SK-N-MC (cell line): Measurements from ENCODE around the gene TYW1.
"Not testable (repeated sequence)": the region's sequence is repeated elsewhere in the genome, so short reads cannot be mapped to it uniquely, and the experiment has no call there.

Source experiments
- DNase-seq: peaks from one replicate; pipeline ENCODE4 v3.0.0-alpha.2; 2011; ENCODE audit warnings: low read depth, low spot score
- H3K27ac ChIP-seq: fragments of 200-600 bp; sonication (generic); 2 replicates; pipeline ENCODE4 v1.5.1; 2016; ENCODE audit warnings: mixed run types
- H3K36me3 ChIP-seq: fragments of 200-600 bp; sonication (generic); 2 replicates; pipeline ENCODE4 v1.6.1; 2017; ENCODE audit warnings: antibody characterized with exemption, low read length, mixed read lengths; ENCODE audit not compliant: insufficient read depth
- H3K4me3 ChIP-seq: fragments of 200-600 bp; sonication (generic); 2 replicates; pipeline ENCODE4 v1.5.1; 2016
- H3K9ac ChIP-seq: fragments of 200-600 bp; sonication (generic); 2 replicates; pipeline ENCODE4 v1.8.0; 2017; ENCODE audit warnings: mixed run types, mixed read lengths; ENCODE audit not compliant: insufficient read length
- H3K9me3 ChIP-seq: fragments of 200-600 bp; sonication (generic); 2 replicates; pipeline ENCODE4 v1.6.1; 2017; ENCODE audit warnings: low read depth, mild to moderate bottlenecking, antibody characterized with exemption, low read length, moderate library complexity, mixed read lengths
- EZH2 ChIP-seq: fragments of 200-600 bp; sonication (generic); IDR thresholded peaks from one replicate; pipeline ENCODE4 v1.6.1; 2017; ENCODE audit warnings: antibody characterized with exemption
- FOXP2 ChIP-seq: optimal IDR thresholded peaks from 2 replicates; pipeline ENCODE3; 2011; ENCODE audit warnings: mild to moderate bottlenecking, moderate library complexity; ENCODE audit not compliant: insufficient read depth; ENCODE audit errors: extremely low read length, control extremely low read depth
- POLR2AphosphoS5 ChIP-seq: IDR thresholded peaks from 2 replicates; pipeline ENCODE4 v1.6.1; 2012; ENCODE audit warnings: mild to moderate bottlenecking, low read depth, low read length, borderline replicate concordance

Gene TYW1

GRCh38 chr7:67018940-67019339 lies 22.3 kb downstream of the TYW1 start:
- no peaks in the 10 kb centered on the region for H3K9me3 ChIP-seq
- no peak overlapping the region for H3K4me3 ChIP-seq
- no peak for DNase-seq
- H3K36me3 ChIP-seq = peaks cover 19% of the 10 kb centered on the region
- TF ChIP-seq FOXP2 (no peak), POLR2AphosphoS5 (no peak), EZH2 (no peak)
- no peak overlapping the region for H3K9ac ChIP-seq
- H3K27ac ChIP-seq = no peak overlapping the region

DNA sequence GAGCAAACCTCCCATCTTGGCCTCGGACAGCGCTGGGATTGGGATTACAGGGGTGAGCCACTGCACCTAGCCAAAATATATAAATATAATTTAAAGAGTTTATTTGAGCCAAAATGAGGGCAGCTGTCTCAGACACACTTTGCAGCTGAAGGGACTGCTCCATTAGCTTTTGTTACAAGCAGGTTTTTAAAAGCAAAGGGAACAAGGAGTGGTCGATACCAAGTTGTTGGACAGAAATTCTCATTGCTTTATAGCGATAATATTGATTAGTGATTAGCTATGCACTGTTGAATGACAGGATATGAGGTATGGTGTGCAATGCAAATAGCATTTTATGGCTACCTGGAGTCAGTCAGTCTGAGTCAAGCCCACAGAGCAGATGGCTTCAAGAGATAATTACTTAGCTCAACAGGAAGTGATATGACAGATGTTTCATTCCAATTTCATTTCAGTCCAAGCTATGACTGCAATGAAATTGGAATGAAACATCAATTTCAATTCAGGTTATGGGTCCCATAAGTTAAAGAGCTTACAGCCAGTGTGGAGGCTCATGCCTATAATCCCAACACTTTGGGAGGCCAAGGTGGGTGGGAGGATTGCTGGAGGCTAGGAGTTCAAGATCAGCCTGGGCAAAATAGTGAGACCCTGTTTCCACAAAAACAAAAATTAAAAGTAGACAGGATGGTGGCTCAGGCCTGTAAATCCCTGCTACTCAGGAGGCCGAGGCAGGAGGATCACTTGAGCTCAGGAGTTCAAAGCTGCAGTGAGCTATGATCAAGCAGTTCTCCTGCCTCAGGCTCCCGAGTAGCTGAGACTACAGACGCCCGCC lies 23.1 kb downstream of the TYW1 start:
- TF ChIP-seq POLR2AphosphoS5 = no peak
- no peak for TF ChIP-seq FOXP2
- TF ChIP-seq EZH2 = no peak
- DNase-seq = no peak
- Histone ChIP-seq H3K36me3 (peaks cover 19% of the 10 kb centered on the region), H3K9ac (no peak overlapping the region), H3K27ac (no peak overlapping the region), H3K9me3 (no peaks in the 10 kb centered on the region), H3K4me3 (no peak overlapping the region)

DNA sequence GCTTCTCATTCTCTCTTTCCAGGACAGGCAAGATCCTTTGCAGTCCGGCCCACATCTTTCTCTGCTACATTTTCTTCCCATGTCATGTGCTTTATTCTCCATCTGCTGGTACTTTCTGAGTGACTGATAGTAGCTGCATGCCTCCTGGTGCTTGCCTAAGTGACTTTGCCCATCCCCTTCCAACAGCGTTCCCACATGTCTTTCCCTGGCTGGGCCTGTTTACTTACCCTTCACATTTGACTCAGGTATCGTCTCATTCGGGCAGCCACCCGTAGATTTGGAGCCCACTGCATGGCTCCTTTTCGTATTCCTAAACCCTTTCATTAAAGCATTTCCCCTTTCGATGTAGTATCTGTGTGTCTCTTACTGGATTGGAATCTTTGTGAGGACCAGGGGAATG lies 24.6 kb downstream of the TYW1 start:
- no peak overlapping the region for H3K9ac ChIP-seq
- TF ChIP-seq POLR2AphosphoS5 (no peak), FOXP2 (no peak), EZH2 (no peak)
- no peak overlapping the region for H3K27ac ChIP-seq
- H3K36me3 ChIP-seq = peaks cover 19% of the 10 kb centered on the region
- no peak for DNase-seq
- no peaks in the 10 kb centered on the region for H3K9me3 ChIP-seq
- no peak overlapping the region for H3K4me3 ChIP-seq

DNA sequence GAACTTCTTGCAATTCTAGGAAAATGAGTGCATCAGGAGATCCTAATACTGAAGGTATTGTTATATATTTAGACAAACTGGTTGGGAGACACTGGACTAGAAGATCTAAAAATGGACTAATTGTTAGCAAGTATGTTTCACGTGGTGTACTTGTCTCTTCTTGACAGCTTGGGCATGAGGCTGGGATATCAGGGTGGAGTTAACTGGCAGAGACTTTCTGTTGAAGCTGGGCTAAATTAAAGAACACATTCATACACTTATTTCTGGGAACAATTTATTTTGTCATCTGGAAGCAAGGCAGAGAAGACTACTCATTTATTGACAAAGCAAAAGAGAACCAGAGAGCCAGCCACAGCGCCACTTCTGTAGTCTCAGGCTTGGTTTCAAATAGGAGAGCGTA lies 25.9 kb downstream of the TYW1 start:
- Histone ChIP-seq H3K9ac (no peak overlapping the region), H3K36me3 (peaks cover 19% of the 10 kb centered on the region), H3K27ac (no peak overlapping the region), H3K9me3 (no peaks in the 10 kb centered on the region), H3K4me3 (no peak overlapping the region)
- DNase-seq = no peak
- TF ChIP-seq FOXP2 (no peak), EZH2 (no peak), POLR2AphosphoS5 (no peak)

- not testable (repeated sequence) for H3K27ac ChIP-seq, H3K9me3 ChIP-seq, H3K4me3 ChIP-seq, DNase-seq, H3K9ac ChIP-seq
- H3K36me3 ChIP-seq = peaks cover 13% of the 10 kb centered on the region; the same call in 1 of the 2 replicates
Observed at GRCh38 chr7:67025459-67025858, 28.8 kb downstream of the TYW1 start.

GRCh38 chr7:67031685-67032084 lies 35.1 kb downstream of the TYW1 start:
- not testable (repeated sequence) for H3K36me3 ChIP-seq, H3K4me3 ChIP-seq, H3K9ac ChIP-seq, H3K9me3 ChIP-seq, DNase-seq, H3K27ac ChIP-seq

DNA sequence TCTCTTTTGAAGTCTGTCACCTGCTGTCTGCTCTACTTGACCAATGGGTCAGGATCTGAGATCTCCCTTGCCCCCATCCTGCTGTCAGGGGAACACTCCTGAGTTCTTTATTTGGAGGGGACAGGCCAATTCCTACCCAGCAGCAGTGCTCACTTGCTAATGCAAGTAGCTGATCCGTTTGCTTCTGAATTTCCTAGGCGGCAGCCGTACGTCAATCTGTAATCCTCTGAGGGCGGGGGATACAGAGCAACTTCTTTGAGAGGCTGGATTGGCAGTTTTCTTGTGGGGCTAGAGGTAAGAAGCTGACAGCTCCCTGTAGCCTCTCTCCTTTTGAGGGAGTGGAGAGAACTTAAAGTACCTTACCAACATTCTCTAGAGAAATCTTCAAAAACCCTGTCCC lies 36.6 kb downstream of the TYW1 start:
- TF ChIP-seq FOXP2 = no peak
- no peak for TF ChIP-seq POLR2AphosphoS5
- TF ChIP-seq EZH2 = no peak
- H3K9me3 ChIP-seq = no peaks in the 10 kb centered on the region
- peaks cover 7% of the 10 kb centered on the region; the same call in 1 of the 2 replicates for H3K36me3 ChIP-seq
- no peak for DNase-seq
- no peak overlapping the region for H3K4me3 ChIP-seq
- no peak overlapping the region for H3K9ac ChIP-seq
- H3K27ac ChIP-seq = no peak overlapping the region

DNA sequence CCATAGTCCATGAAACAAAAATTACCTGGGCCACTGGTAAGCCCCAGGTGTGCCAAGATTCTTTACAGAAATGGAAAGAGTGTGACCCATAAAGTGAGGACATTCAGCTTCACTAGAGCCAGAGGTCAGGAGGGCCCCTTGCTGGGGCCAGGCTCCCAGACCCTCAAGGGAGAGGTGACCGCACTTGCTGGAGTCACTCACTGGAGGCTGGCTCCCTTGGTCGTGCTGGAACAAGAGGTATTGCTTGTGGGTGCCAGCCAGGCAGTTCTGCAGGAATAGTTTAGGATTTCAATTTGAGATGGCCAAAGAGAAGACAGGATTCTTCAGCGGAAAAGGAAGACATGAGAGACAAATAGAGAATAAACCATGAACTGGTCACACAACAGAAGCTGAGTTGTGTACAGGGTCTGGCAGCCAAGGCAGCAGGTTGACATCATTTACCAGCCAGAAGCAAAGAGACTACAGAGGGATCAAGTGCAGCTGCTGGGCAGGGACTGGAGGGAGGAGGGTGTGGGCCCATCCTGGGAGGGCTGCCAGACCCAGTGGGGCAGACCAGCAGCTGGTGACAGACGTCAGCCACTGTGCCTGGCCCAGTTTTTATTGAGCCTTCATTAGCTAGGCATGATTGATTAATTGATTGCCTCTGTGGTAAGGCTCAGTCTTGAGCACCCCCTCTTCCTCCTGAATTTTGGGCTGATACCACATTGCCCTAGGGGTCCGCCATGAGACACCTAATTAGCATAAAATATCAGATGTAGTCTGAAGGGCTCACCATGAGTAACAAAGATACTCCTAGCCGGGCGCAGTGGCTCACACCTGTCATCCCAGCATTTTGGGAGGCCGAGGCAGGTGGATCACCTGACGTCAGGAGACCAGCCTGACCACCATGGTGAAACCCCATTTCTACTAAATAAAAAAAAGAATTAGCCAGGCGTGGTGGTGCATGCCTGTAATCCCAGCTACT lies 40.1 kb downstream of the TYW1 start:
- H3K9ac ChIP-seq, H3K9me3 ChIP-seq, H3K36me3 ChIP-seq, H3K27ac ChIP-seq, DNase-seq, H3K4me3 ChIP-seq: not testable (repeated sequence)

DNA sequence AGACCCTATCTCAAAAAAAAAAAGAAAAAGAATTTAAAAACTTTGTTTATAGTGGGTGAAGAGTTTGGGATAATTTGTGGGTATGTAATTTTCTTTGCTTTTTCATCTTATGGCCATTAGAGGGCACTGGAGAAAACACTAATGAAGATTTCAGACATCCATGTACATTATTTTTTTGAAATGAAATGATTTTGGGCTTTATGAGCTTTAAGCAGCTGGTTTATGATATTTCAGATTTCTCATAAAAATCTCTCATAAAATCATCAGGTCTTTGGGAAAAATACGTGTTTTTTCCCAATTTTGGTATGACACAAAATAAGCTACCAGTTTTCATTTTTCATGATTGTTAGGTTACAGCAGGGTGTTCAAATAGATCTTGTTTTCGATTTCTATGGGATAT lies 44.2 kb downstream of the TYW1 start:
- not testable (repeated sequence) for H3K36me3 ChIP-seq, H3K4me3 ChIP-seq, H3K27ac ChIP-seq, H3K9ac ChIP-seq, H3K9me3 ChIP-seq, DNase-seq

DNA sequence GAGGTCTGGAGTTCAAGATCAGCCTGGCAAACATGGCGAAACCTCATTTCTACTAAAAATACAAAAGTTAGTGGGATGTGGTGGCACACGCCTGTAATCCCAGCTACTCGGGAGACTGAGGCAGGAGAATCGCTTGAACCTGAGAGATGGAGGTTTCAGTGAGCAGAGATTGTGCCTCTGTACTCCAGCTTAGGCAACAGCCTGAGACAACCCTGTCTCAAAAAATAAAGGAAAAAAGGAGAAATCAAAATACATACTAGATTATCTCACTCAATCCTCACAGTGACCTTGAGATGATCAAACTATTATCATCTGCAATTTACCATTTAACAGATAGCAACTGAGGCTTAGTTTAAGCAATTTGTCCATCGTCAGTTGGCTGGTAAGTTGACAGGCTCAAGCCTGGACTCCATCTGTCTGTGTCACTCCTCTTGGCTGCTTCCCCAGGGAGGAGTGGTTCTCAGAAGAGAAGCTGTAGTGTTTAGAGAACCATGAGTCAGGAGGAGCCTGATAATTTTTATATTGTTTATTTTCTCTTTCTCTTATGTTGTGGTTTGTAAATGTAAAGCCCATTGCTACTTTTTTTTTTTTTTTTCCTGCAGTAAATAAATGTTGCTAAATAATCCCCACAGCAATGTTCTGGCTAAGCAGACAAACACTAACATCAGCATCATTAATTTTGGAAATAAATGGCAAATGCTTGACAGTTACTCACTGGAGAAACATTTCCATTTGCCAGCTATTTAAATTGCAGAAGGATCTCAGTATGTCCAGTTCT lies 46.3 kb downstream of the TYW1 start:
- H3K27ac ChIP-seq, H3K4me3 ChIP-seq, H3K9ac ChIP-seq, DNase-seq, H3K9me3 ChIP-seq, H3K36me3 ChIP-seq: not testable (repeated sequence)

DNA sequence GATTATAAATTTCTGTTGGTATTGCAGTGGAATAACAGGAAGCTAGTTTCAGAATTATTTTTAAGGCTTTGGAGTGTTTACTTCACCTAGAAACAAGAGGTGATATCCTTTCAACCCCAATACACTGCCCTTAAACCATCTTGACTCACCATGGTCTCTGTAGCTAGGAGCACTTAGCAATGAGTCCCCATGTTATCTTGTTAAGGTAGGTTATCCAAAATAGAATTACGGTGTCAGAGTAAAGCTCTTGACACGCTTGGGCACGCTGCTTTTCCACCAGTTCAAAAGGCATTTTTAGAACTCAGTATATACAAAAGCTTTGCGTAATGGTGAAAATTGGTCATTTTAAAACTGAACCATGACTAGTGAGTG lies 46.9 kb downstream of the TYW1 start:
- not testable (repeated sequence) for H3K27ac ChIP-seq, DNase-seq, H3K36me3 ChIP-seq, H3K9me3 ChIP-seq, H3K9ac ChIP-seq, H3K4me3 ChIP-seq
